Left colon (tissue), 2 donors: ENCODE results near the gene DNASE1. TPM values are rescaled to one million over a fixed set of nuclear protein-coding genes. Genes with fewer than 3 reads are reported as not detected.

Experiments
- ATAC-seq: fragments of 200-7000 bp; cut with Tn5 transposase; one replicate; pipeline ENCODE4 v1.9.1; 2020; ENCODE audit warnings: mild to moderate bottlenecking, moderate library complexity
- DNase-seq, 2 donors: peaks; one replicate each; pipeline ENCODE4 v3.0.0-alpha.2; 2020
- intact Hi-C, 2 donors: fragments of 100-400 bp; cut with DNase I in 1 of 2; cut with micrococcal nuclease in 1 of 2; formaldehyde crosslinking; loops; one replicate each; pipeline versions ENCODE4 v1.11.2 to v1.14.0; 2022; cut with DNase I, micrococcal nuclease
- total RNA-seq, 2 donors: library from RNA; stranded (reverse); fragmentation: NEBNext Ultra II Directional; extraction: Animal tissue kit (Norgen Biotek cat#: 25700); gene quantifications; one replicate each; pipeline ENCODE4 v1.2.1, GENCODE V29; 2021
- donor health status: DM: no; HTN: no; CAD: no.
- donor health status: DM: yes; HTN: yes; CAD: no.

The DNASE1 gene
- total RNA-seq, 2 donors from 2014 or later, result 15.7 to 18.1 TPM

GRCh38 chr16:3656491-3657468, 2.3 kb downstream of the DNASE1 start:
- intact Hi-C loops, result no loop called here
- peak in 1 of 2 donors; percentile 20 for DNase-seq
- ATAC-seq, result peak; percentile 8

- no peak for DNase-seq
Measured at GRCh38 chr16:3659251-3659650, 4.8 kb downstream of the DNASE1 start.

GRCh38 chr16:3661311-3661710, 6.8 kb downstream of the DNASE1 start:
- intact Hi-C loops, result no loop called here
- DNase-seq (no peak), ATAC-seq (no peak)

More at GRCh38 chr16:3659251-3659650, 4.8 kb downstream of the DNASE1 start:
- ATAC-seq, result no peak
- intact Hi-C loops, result no loop called here

- no peak for DNase-seq
- no peak for ATAC-seq
- intact Hi-C loops, result no loop called here
Measured at GRCh38 chr16:3661922-3662321, 7.4 kb downstream of the DNASE1 start.

- ATAC-seq (no peak), DNase-seq (no peak)
- intact Hi-C loops, result no loop called here
Measured at GRCh38 chr16:3662601-3663000, 8.1 kb downstream of the DNASE1 start.

- ATAC-seq, result no peak
- DNase-seq, result no peak
- intact Hi-C loops, result no loop called here
Measured at GRCh38 chr16:3664187-3664896, 9.9 kb downstream of the DNASE1 start.

- intact Hi-C loops, result no loop called here
- no peak for DNase-seq
- ATAC-seq, result peak; percentile 39
Measured at GRCh38 chr16:3665508-3665907, 11.0 kb downstream of the DNASE1 start.

GRCh38 chr16:3668626-3669025, 14.1 kb downstream of the DNASE1 start:
- ATAC-seq, result no peak
- DNase-seq, result no peak
- intact Hi-C loops, result no loop called here

GRCh38 chr16:3669082-3669481, 14.6 kb downstream of the DNASE1 start:
- intact Hi-C loops, result no loop called here
- no peak for ATAC-seq
- no peak for DNase-seq

- no peak for ATAC-seq
- no peak for DNase-seq
- intact Hi-C loops, result no loop called here
Measured at GRCh38 chr16:3670711-3671110, 16.2 kb downstream of the DNASE1 start.

- ATAC-seq (peak; percentile 5), DNase-seq (no peak)
- intact Hi-C loops, result no loop called here
Measured at GRCh38 chr16:3671424-3671823, 16.9 kb downstream of the DNASE1 start.

GRCh38 chr16:3672571-3673041, 18.1 kb downstream of the DNASE1 start:
- ATAC-seq (no peak), DNase-seq (no peak)
- intact Hi-C loops, result no loop called here

- intact Hi-C loops, result no loop called here
- DNase-seq, result no peak
- ATAC-seq, result no peak
Measured at GRCh38 chr16:3673201-3673600, 18.7 kb downstream of the DNASE1 start.

GRCh38 chr16:3673676-3674377, 19.3 kb downstream of the DNASE1 start:
- intact Hi-C loops, result no loop called here
- no peak for DNase-seq
- no peak for ATAC-seq

- intact Hi-C loops, result no loop called here
- DNase-seq, result no peak
- no peak for ATAC-seq
Measured at GRCh38 chr16:3674513-3675295, 20.2 kb downstream of the DNASE1 start.

- intact Hi-C loops, result no loop called here
- ATAC-seq (no peak), DNase-seq (no peak)
Measured at GRCh38 chr16:3675601-3676130, 21.2 kb downstream of the DNASE1 start.

GRCh38 chr16:3677994-3678393, 23.5 kb downstream of the DNASE1 start:
- DNase-seq (no peak), ATAC-seq (no peak)
- intact Hi-C loops, result no loop called here

- ATAC-seq (no peak), DNase-seq (no peak)
- intact Hi-C loops, result no loop called here
Measured at GRCh38 chr16:3681206-3681605, 26.7 kb downstream of the DNASE1 start.
